SK-N-SH treated with all-trans-retinoic acid at 6 μM for 48 hours (cell line): Measurements from ENCODE around the gene GPR12.

Experiments
- ATAC-seq: fragments of 200-7000 bp; cut with Tn5 transposase; 3 replicates; pipeline ENCODE4 v1.9.1; 2020; ENCODE audit warnings: mild to moderate bottlenecking, moderate library complexity
- ARNTL ChIP-seq: fragments of 450-650 bp; formaldehyde crosslinking; IDR thresholded peaks from 2 replicates; pipeline ENCODE4 v1.5.0; 2020; ENCODE audit warnings: low read depth, mild to moderate bottlenecking, moderate library complexity, borderline replicate concordance
- BACH2 ChIP-seq: fragments of 250-450 bp; sonication (Bioruptor Pico); IDR thresholded peaks from 2 replicates; pipeline ENCODE4 v1.9.0; 2021; ENCODE audit warnings: mild to moderate bottlenecking, borderline replicate concordance
- CREB5 ChIP-seq: fragments of 250-450 bp; sonication (Bioruptor Pico); IDR thresholded peaks from 2 replicates; pipeline ENCODE4 v1.5.1; 2020; ENCODE audit warnings: low read depth, mild to moderate bottlenecking, moderate library complexity
- CSDC2 ChIP-seq: fragments of 250-450 bp; sonication (Bioruptor Pico); IDR thresholded peaks from 2 replicates; pipeline ENCODE4 v1.5.0; 2020; ENCODE audit warnings: mild to moderate bottlenecking, moderate library complexity
- CSRNP3 ChIP-seq: fragments of 250-450 bp; sonication (Bioruptor Pico); IDR thresholded peaks from 2 replicates; pipeline ENCODE4 v1.5.1; 2021; ENCODE audit warnings: mild to moderate bottlenecking, moderate library complexity
- ESRRG ChIP-seq: fragments of 250-450 bp; sonication (Bioruptor Pico); IDR thresholded peaks from 2 replicates; pipeline ENCODE4 v1.6.1; 2021; ENCODE audit warnings: mild to moderate bottlenecking
- GLIS3 ChIP-seq: fragments of 250-450 bp; sonication (Bioruptor Pico); IDR thresholded peaks from 2 replicates; pipeline ENCODE4 v1.5.0; 2020; ENCODE audit warnings: mild to moderate bottlenecking, moderate library complexity
- ISL1 ChIP-seq: fragments of 250-450 bp; sonication (Bioruptor Pico); IDR thresholded peaks from 2 replicates; pipeline ENCODE4 v2.1.2; 2022; ENCODE audit warnings: mild to moderate bottlenecking, moderate library complexity
- PATZ1 ChIP-seq: fragments of 250-450 bp; sonication (Bioruptor Pico); IDR thresholded peaks from 2 replicates; pipeline ENCODE4 v1.8.0; 2020; ENCODE audit warnings: mild to moderate bottlenecking, moderate library complexity, borderline replicate concordance
- PPARA ChIP-seq: fragments of 250-450 bp; sonication (Bioruptor Pico); IDR thresholded peaks from 2 replicates; pipeline ENCODE4 v1.5.0; 2020; ENCODE audit warnings: mild to moderate bottlenecking, borderline replicate concordance
- RARB ChIP-seq: fragments of 250-450 bp; sonication (Bioruptor Pico); IDR thresholded peaks from 2 replicates; pipeline ENCODE4 v1.8.0; 2021; ENCODE audit warnings: mild to moderate bottlenecking, moderate library complexity
- SNAI2 ChIP-seq: fragments of 250-450 bp; sonication (Bioruptor Pico); IDR thresholded peaks from 2 replicates; pipeline ENCODE4 v1.5.0; 2020; ENCODE audit warnings: mild to moderate bottlenecking, moderate library complexity
- TOX ChIP-seq: fragments of 250-450 bp; sonication (Bioruptor Pico); IDR thresholded peaks from 2 replicates; pipeline ENCODE4 v1.8.0; 2021; ENCODE audit warnings: mild to moderate bottlenecking, moderate library complexity, borderline replicate concordance
- TSHZ2 ChIP-seq: fragments of 250-450 bp; sonication (Bioruptor Pico); IDR thresholded peaks from 2 replicates; pipeline ENCODE4 v1.5.0; 2020; ENCODE audit warnings: mild to moderate bottlenecking, moderate library complexity
- ZC3H10 ChIP-seq: fragments of 250-450 bp; sonication (Bioruptor Pico); IDR thresholded peaks from 2 replicates; pipeline ENCODE4 v1.5.1; 2021; ENCODE audit warnings: mild to moderate bottlenecking, moderate library complexity
- ZFP3 ChIP-seq: fragments of 250-450 bp; sonication (Bioruptor Pico); IDR thresholded peaks from 2 replicates; pipeline ENCODE4 v1.5.0; 2020; ENCODE audit warnings: mild to moderate bottlenecking, moderate library complexity
- ZFP30 ChIP-seq: fragments of 450-650 bp; formaldehyde crosslinking; IDR thresholded peaks from 2 replicates; pipeline ENCODE4 v1.5.0; 2022; ENCODE audit warnings: mild to moderate bottlenecking, moderate library complexity
- ZNF565 ChIP-seq: fragments of 450-650 bp; formaldehyde crosslinking; conservative IDR thresholded peaks from 2 replicates; pipeline ENCODE4 v1.5.0; 2020; ENCODE audit warnings: low read depth, mild to moderate bottlenecking, moderate library complexity
- ZNF70 ChIP-seq: fragments of 450-650 bp; formaldehyde crosslinking; IDR thresholded peaks from 2 replicates; pipeline ENCODE4 v1.5.0; 2020; ENCODE audit warnings: mild to moderate bottlenecking, moderate library complexity
- ZNF8 ChIP-seq: fragments of 450-650 bp; formaldehyde crosslinking; IDR thresholded peaks from 2 replicates; pipeline ENCODE4 v1.5.0; 2020; ENCODE audit warnings: mild to moderate bottlenecking, moderate library complexity

The GPR12 gene

GRCh38 chr13:26758496-26759157 lies 2.0 kb downstream of the GPR12 start (continued):
- TF ChIP-seq TSHZ2 (no peak), ZNF565 (CRISPR knock-in tag) (no peak), RARB (no peak), ZC3H10 (no peak), SNAI2 (CRISPR knock-in tag) (no peak), ZFP30 (no peak), ZNF8 (CRISPR knock-in tag) (no peak), CSRNP3 (no peak), BACH2 (CRISPR knock-in tag) (no peak), ISL1 (CRISPR knock-in tag) (no peak)

- ATAC-seq, result no peak
Observed at GRCh38 chr13:26756961-26757360, 3.6 kb downstream of the GPR12 start.

GRCh38 chr13:26752671-26753070 lies 7.9 kb downstream of the GPR12 start:
- no peak for ATAC-seq

More at GRCh38 chr13:26756961-26757360, 3.6 kb downstream of the GPR12 start:
- TF ChIP-seq RARB, result no peak
- no peak for TF ChIP-seq CREB5 (CRISPR knock-in tag)
- no peak for TF ChIP-seq ZNF8 (CRISPR knock-in tag)
- no peak for TF ChIP-seq ZFP3

GRCh38 chr13:26749905-26750304 lies 10.7 kb downstream of the GPR12 start:
- ATAC-seq, result no peak
- no peak for TF ChIP-seq PPARA
- TF ChIP-seq RARB, result no peak
- TF ChIP-seq BACH2 (CRISPR knock-in tag), result no peak
- no peak for TF ChIP-seq TOX
- TF ChIP-seq ZNF70 (CRISPR knock-in tag), result no peak
- no peak for TF ChIP-seq ZFP30
- TF ChIP-seq PATZ1 (CRISPR knock-in tag), result no peak
- no peak for TF ChIP-seq ARNTL (CRISPR knock-in tag)
- no peak for TF ChIP-seq ESRRG
- TF ChIP-seq TSHZ2, result no peak
- no peak for TF ChIP-seq ISL1 (CRISPR knock-in tag)
- TF ChIP-seq ZC3H10, result no peak
- TF ChIP-seq GLIS3 (CRISPR knock-in tag), result no peak
- TF ChIP-seq SNAI2 (CRISPR knock-in tag), result no peak

More at GRCh38 chr13:26752671-26753070, 7.9 kb downstream of the GPR12 start:
- TF ChIP-seq ZNF70 (CRISPR knock-in tag) (no peak), SNAI2 (CRISPR knock-in tag) (no peak), CSDC2 (no peak), ZFP30 (no peak), TOX (no peak), PATZ1 (CRISPR knock-in tag) (no peak), ARNTL (CRISPR knock-in tag) (no peak)
